NCI-H446 treated with DMSO at 0.1 percent for 48 hours (cell line): Measurements from ENCODE around the gene SPC24.
"Not testable (repeated sequence)": the region's sequence is repeated elsewhere in the genome, so short reads cannot be mapped to it uniquely, and the experiment has no call there.

Experiments
- DNase-seq: peaks from one replicate; lab custom pipeline; 2025; lab: John Stamatoyannopoulos, UW

The SPC24 gene

DNA sequence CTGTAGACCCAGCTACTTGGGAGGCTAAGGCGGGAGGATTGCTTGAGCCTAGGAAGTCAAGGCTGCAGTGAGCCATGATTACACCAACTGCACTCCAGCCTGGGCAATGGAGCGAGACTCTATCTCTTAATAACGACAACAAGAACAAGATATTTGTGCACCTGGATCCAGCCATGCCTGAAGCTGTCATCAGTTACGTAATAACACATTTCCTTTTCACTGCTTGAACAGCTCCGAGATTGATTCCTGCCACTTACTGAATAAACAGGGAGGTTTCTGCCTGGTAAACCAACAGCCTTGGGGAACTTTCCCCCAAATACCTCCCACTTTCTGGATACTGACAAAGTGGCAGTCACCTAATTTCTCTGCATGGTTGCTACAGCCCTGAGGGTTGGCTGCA is 36.4 kb upstream of the SPC24 start:
- no peak for DNase-seq

DNA sequence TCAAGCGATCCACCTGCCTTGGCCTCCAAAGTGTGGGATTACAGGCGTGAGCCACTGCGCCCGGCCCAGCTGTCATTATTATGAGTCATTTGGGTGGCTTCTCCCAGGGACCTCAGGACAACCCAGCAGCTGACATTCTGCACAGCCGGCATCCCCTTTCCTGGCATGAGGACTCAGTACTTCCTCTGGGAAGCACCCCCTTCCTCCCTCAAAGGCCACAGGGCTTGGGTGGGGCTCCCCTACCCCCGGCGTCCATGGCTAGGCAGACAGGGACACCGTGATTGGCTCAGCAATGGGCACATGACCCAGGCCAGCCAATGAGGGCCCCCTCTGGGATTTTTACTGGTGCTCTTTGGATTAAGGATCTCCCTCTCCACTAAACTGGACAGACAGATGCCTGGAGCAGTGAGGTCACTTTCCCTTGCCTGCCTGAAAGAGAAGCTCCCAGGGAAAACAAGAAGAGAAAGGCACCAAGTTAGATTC is 35.7 kb upstream of the SPC24 start:
- DNase-seq = no peak

DNA sequence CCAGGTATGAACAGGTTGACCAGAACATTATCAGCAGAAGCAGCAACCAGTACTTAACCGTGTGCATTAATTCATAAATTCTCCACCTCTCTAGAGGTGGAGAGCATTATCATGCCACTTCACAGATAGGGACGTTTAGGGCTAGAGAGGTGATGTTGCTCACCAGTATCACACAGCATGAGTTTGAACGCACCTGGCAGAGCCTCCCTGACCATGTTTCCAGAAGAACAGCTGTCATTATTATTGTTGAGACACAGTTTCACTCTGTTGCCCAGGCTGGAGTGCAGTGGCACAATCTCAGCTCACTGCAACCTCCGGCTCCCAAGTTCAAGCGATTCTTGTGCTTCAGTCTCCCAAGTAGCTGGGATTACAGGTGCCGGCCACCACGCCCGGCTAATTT is 34.9 kb upstream of the SPC24 start:
- DNase-seq = no peak

DNA sequence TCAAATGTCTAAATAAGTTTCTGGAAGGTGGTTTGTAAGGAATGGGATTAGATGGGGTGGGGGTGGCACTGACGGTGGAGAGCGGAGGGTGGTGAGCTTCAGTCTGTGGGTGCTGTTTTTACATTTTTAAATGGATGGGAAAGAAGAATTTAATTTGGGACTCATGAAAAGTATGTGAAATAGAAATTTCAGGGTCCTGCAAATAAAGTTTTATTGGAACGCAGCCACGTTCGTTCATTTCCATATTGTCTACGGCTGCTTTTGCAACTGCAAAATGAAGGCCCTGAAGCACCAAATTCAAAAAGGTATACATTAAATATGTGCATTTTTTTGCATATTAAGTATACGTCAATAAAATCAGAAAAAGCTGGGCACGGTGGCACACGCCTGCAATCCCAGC is 31.9 kb upstream of the SPC24 start:
- no peak for DNase-seq

DNA sequence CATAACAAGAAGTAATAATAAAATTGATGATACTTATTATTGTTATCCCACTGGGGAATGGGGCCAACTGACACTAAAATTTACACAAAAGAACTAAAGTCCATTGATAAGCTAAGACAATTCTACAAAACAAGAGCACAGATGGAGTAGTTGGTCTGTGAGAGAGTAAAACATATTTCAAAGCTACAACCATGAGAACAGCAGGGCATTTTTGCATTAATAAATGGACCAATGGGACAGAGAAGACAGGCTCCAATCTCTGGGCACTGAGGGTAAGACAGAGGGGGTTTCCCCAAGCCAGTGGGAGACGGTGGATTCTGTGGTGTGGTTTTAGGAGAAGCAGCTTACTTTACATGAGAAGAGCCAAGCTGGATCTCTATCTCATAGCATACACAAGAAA is 27.4 kb upstream of the SPC24 start:
- DNase-seq = no peak

DNA sequence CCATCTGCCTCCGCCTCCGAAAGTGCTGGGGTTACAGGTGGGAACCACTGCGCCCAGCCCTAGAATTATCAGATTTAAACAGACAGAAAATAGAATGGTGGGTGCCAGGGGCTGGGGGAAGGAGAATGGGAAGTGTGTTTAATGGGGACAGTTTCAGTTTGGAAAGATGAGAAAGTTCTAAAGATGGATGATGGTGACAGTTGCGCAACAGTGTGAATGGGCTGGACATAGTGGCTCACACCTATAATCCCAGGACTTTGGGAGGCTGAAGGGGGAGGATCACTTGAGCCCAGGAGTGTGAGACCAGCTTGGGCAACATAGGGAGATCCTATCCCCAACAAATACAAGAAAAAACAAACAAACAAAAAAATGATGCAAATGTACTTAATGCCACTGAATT is 25.9 kb upstream of the SPC24 start:
- DNase-seq = no peak

DNA sequence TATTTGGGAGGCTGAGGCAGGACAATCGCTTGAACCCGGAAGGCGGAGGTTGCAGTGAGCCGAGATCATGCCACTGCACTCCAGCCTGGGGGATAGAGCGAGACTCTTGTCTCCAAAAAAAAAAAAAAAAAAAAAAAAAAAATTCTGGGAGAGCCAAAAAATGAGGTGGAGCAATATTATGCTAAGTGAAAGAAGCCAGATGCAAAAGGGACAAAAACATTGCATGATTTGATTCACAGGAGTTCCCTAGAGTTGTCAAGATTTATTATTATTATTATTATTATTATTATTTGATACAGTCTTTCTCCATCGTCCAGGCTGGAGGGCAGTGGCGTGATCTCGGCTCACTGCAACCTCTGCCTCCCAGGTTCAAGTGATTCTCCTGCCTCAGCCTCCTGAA is 25.4 kb upstream of the SPC24 start:
- not testable (repeated sequence) for DNase-seq

DNA sequence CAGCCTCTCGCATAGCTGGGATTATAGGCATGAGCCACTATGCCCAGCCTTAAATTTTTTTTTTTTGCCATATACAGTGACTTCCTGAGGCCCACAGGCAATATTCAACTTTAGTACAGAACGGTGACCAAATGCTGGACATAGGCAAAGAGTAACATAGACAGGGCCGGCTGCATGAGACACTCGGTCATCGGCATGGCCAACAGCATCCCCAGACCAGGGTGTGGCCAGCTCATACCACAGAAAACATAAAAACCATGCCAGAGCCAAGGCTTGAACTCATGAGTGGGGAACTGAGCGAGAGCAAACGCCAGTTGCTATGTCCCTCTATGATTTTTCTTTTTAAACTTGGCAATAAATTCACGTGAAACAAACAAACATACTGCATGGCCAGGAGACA is 24.8 kb upstream of the SPC24 start:
- no peak for DNase-seq

DNA sequence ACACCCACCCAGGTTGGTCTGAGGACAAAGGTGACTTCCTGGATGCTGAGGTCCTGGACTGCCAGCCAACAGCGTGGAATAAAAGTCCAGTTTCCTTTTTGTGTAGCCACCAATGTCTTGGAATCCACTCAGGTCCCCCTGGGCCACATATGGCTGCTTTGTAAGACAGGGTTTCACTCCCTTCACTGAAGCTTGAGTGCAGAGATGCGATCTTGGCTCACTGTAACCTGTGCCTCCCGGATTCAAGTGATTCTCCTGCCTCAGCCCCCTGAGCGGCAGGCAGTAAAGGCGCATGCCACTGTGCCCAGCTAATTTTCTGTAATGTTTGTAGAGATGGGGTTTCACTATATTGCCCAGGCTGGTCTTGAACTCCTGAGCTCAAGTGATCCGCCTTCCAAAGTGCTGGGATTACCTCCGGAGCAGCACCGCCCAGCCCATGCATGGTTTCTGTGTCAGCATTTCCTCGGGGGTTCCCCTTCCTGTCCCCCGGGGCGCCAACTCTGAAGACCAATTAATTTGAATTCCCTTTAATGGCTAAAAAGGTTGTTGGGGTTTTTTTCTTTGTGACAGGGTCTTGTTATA is 24.2 kb upstream of the SPC24 start:
- no peak for DNase-seq

DNA sequence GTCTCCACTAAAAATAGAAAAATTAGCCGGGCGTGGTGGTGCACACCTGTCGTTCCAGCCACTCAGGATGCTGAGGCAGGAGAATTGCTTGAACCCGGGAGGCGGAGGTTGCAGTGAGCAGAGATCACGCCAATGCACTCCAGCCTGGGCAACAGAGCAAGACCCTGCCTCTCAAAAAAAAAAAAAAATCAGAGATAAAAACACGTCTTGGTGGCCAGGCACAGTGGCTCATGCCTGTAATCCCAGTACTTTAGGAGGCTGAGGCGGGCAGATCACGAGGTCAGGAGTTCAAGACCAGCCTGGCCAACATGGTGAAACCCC is 23.5 kb upstream of the SPC24 start:
- not testable (repeated sequence) for DNase-seq

DNA sequence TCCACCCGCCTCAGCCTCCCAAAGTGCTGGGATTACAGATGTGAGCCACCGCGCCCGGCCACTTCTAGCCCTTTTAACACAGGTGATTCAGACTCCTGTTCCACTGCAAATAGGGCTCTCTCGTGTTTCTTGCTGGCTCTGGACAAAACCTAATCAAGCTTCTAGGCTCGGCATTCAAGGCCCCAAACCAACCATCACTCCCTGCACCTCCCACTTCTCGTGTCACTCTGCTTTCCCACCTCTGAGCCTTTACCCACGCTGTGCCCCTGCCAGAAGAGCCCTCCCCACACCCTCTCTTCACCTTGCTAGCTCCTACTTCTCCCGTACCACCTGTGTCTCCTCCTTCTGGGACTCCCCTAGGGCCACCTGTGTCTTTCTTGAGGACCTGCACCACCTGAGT is 22.0 kb upstream of the SPC24 start:
- DNase-seq = no peak

DNA sequence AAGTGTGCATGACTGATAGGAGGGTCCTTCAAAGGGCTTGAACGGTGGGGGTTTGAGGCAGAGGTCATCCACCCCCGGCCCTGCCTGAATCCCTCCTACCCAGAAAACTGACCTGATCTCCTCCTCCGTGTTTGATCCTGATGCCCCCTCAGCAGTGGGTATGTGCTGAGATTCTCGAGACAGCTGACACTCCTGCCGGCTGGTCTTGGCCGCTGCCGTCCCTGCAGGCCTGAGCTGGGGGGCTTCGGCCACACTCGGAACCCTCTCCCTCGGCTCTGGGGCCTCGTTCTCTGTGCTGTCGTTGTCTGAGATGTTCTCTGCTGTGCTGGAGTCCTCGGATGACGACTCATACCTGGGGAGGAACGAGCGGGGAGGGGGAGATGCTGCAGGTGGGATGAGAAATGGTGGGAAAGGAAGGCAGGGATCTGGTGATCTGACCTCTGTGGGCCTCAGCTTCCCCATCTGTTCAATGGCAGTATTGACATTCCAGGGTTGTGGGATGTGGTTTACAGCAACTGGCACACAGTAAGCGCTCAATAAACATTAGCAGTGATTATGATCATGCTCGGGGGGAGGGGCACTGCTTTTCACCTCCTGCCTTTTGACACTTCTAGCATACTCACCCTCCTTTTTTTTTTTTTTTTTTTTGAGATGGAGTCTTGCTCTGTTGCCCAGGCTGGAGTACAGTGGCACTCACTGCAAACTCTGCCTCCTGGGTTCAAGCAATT is 21.0 kb upstream of the SPC24 start:
- no peak for DNase-seq

DNA sequence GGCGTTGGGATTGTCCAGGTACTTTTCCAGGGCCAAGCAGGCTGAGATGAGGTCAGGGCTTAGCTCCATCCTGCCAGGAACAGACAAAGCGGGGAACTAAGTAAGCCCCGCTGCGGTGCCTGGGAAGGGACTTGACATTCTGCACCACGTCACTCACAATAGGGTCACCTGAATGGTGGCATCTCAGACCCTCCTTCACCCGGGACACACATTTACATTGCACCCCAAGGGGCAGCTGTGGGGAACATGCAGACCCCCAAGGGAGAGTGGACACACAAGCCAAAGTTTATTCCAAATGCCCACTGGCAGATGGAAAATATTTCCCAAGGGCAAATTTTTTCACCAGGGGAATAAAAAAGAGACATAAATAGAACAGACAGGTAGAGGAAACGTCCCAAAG is 20.3 kb upstream of the SPC24 start:
- DNase-seq = no peak

DNA sequence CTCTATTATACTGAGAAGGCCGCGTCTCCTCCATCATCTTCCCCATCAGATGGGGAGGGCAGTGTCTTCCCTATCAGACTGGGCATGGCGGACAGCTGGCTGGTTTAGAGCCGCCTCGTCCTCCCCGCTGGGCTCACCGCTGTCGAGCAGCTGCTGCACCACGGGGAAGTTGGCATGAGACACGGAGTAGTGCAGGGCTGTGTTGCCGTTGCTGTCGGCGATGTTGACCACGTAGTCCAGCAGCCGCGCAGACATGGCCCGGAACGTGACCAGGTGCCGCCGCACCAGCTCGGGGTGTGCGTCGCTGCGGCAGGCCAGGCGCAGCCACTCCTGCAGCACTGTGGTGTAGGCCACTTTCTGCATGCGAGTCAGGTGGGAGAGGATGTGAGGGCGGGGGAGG is 18.8 kb upstream of the SPC24 start:
- no peak for DNase-seq

DNA sequence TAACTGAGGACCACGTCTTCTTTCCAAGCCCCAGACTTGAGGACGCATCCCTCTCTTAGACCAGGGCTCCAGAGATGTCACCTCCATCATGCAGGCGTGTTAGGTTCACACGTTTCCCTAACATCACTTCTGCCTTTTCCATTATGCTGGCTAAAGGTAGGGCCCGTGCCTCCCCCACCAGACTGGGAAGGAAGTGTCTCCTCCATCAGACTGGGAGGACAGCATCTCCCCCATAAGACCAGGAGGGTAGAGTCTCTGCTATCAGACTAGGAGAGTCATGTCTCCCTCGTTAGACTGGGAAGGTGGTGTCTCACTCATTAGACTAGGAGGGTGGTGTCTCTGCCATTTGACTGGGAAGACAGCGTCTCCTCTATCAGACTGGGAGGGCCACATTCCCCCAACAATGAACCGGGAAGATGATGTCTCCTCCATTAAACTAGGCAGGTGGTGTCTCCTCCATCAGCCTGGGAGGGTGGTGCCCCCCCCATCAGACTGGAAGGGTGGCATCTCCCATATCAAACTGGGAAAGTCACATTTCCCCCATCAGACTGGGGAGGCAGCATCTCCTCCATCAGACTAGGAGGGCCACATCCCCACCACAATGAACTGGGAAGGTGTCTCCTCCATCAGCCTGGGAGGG is 18.1 kb upstream of the SPC24 start:
- DNase-seq = no peak

DNA sequence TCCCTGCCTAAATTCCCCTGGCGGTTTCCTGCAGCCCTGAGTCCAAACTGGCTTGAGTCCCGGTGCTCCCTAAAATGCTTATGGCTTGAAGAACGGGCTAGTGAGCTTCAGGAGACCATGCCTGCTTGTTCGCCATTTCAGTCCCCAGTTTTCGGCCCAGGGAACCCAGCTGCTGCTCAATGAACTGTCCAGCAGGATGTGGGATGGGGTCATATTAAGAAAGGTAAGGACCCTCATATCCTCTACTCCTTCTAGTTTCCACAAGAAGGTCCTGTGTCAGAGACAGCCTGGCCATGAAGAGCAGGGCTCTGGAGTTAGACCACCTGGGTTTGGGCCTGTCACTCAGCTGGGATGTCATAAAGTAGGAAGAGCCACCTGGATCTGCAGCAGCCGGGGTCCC is 17.0 kb upstream of the SPC24 start:
- DNase-seq = no peak

DNA sequence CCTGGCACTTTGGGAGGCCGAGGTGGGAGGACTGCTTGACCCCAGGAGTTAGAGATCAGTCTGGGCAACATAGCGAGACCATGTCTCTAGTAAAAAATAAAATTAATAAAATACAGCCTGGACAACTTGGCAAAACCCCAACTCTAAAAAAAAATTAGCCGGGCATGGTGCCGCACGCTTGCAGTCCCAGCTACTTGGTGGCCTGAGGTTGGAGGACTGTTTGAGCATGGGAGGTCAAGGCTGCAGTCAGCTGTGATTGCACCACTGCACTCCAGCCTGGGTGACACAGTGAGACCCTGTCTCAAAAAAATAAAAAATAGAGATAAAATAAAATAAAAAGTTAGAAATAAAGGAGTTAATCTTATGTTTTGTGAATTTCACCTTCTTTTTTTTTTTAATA is 15.6 kb upstream of the SPC24 start:
- no peak for DNase-seq

DNA sequence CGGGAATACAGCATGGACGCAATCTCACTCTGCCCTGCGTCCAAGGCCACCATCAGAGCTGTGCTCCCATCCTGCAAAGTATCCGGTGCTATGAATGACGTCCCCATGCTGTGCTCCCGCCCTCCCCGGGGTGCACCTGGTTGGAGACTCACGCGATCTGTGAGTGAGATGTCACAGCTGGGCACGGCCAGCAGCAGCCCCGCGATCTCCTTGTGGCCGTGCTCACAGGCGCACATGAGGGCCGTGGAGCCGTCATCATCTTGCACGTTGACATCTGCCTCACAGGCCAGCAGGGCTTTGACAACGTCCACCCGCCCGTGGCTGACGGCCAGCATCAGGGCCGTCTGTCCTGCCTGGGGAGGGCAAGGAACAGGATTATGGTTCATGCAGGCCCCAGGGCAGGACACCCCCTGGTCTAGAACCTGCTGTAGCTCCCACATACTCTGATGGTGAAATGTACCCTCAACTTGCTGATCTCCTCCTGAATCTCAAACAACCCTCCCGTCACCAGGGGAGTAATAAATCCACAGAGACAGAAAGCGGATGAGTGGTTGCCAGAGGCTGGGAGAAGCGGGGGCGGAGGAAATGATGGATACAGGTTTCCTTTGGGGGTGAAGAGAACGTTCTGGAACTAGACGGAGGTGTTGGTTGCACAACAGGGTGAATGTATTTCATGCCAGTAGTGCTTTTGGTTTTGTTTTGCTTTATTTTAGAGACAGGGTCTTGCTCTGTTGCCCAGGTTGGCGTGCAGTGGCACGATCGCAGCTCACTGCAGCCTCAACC is 14.5 kb upstream of the SPC24 start:
- DNase-seq = no peak

DNA sequence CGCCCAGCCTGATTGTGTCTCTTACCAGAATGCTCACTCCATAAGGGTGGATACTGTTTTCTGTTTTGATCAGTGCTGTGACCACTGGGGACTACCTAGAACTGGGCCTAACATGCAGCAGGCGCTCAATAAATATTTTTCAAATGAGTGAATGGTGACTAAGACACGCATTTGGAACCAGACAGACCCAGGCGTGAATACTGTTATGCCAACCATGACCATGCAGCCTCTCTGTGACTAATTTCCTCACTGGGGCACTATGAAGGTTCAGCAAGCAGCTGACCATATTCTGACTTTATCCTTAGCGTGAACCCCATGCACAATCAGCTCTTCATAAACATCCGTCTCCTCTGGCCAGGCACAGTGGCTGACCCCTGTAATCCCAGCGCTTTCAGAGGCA is 13.0 kb upstream of the SPC24 start:
- DNase-seq = no peak

DNA sequence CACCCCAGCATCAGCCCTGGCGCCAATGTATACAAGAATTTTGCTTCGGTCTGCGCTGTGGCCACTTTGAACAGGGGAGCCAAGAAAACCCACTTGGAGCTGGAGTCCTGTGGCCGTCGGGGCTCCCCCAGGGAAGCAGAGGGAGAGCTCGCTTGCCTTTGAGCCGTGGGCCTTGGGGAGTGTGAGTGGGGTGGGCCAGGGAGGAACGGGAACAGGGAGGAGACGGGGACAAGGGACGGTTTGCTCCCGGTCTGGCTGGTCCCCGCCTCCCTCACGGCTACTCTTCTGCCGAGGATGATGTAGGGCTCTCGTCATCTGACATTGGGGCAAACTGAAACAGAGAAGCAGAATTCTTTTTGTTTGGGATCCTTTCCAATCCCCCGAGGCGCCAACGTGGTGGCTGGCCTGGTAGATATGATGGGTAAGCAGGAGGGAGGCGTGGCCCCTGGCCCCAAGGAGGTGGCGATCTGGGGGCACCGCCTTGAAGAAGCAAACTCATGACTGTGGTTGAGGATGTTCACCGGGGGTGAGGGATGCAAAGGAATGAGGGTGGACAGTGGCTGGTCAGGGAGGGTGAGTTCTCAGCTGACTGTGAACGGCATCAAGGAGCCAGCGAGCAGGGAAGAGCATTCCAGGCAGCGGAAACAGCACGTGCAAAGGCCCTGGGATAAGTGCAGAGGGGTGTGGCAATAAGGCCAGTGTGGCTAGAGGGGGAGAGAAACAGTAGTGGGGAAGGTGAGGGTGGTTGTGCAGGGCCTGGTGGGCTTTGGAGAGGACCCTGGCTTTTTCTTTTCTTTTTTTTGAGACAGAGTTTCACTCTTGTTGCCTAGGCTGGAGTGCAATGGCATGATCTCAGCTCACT is 10.9 kb upstream of the SPC24 start:
- no peak for DNase-seq

DNA sequence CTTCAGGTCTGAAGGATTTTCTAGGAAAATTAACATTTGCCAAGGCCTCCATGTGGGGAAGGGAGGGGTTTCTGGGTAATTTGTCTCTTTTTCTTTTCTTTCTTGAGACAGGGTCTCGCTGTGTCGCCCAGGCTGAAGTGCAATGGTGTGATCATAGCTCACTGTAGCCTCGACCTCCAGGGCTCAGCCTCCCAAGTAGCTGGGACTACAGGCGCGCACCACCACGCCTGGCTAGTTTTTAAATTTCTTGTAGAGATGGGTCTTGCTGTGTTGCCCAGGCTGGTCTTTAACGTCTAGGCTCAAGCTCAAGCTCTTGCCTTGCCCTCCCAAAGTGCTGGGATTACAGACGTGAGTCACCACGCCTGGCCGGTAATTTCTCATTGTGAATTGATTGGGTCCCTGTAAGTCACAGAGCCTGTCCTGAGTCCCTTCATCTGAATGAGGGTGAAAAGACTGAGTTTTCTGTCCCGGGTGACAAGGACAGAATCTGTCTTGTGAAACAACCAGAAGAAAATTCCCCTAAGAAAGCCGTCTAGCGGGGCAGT is 10.0 kb upstream of the SPC24 start:
- DNase-seq = no peak
